ENCODE data around the gene POMZP3.
"Not testable (repeated sequence)": the region's sequence is repeated elsewhere in the genome, so short reads cannot be mapped to it uniquely, and the experiment has no call there.

POMZP3 gene

DNA sequence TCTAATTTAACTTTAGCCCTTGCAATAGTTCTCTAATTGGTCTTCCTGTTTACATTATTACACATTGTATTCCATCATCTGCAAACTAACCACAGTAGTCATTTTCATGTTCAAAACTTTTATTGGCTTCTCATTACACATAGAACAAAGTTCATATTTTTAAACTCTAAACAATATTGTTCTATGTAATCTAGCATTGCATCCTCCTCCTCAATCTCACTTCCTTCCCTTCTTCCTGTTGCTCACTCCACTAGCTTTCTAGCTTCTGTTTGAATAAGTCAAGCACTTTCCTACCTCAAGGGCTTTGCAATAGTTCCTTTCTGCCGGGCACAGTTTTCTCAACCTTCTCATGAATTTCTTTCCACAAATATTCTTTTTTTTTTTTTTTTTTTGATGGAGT is 38.5 kb downstream of the POMZP3 start:
- not testable (repeated sequence) for DNase-seq (ENCODE audit: low read depth in 2 of 2)

DNA sequence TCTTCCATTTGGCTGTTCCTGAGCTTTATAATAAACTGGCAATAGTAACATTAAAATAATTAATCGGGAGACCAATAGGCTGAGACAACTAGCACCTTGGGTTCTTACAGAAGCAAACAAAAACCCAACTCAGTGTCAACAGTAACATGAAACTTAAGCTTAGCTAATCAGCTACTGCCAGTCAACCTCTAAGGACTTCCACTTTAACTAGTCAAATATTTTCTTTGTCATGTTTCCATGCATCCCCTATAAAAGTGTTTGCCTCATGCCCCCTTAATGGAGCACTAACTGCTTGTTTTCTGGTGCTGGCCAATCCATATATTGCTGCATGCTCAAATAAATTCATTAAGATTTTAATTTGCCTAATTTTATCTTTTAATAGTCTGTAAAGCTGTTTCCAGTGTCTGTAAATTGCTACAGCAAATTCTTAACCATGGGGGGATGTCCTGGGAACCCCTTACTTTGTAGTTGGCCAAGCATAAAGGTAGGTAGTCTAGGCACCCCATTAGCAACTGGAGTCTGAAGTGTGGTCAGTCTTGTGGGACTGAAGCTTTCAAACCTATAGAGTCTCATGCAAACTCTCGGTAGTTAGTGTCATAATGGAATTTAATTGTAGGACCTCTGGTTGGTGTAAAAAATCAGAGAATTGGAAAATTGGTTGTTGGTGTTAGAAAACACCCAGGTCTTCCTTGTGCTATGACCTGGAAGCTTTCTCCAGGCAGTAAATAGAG is 40.3 kb downstream of the POMZP3 start:
- DNase-seq (ENCODE audit: low read depth in 2 of 2): not testable (repeated sequence)

DNA sequence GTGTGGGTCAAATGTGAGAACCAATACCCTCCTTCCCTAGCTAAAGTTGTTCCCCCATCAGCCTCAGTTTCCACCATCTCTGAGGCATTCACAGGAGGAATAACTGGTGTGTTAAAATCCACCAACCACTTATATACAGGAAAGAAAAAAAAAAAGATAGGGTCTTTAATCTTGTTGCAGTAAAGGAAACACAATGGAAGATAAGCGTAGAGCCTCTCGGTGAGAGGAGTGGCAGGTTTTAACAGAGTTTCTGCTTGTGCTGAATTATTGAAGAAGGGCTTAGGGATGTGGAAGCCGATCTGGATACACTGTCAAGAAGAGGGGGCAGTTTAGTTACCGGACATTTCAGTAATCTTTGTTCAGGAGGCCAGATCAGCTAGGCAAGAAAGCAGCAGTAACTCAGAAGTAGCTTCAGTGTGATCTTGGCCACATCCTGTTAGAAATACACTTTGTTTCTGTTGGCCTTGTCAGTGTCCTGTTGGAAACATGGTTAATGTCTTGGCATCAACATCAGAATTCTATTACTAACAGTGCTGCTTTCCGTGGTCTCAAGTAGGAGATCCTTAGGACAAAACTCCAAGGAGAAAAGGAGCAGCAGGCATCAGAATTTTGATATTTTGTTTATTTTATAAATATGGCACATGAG is 43.3 kb downstream of the POMZP3 start:
- DNase-seq (ENCODE audit: low read depth in 2 of 2): not testable (repeated sequence)

DNA sequence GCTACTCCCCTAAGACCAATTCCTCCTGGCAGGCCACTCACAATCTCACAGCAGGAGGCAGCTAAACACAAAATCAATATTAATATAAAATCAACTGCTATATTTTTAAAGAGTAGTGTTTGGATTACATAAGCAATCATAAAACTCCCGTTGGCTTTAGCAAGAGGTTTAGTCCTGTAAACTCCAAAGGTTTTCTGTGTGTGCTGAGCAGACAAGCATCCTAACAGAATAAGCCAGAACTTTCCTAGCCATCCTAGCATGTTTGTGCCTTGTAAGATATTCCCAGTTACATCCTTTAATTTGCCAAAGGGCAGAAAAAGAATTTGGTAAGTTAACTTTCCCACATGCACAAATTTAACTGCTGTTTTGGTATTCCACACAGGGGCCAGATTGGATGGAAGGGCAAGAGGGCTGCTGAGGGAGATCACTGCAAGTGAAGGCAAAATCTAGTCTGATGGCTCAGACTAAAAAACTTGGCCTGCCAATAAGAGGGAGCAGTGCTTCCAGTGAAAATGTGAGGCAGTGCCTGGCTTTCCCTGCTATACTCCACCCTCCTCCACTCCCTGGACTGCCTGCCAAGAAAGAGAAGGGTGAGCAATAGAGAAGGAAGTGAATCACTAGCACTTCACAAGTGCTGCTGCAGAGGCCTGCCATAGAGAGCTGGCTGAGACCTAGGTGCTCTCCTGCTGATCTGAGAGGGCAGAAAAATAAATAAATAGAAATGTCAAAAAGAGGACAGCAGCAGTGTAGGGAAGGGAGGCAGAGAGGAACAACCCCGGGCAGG is 44.0 kb downstream of the POMZP3 start:
- not testable (repeated sequence) for DNase-seq (ENCODE audit: low read depth in 2 of 2)

DNA sequence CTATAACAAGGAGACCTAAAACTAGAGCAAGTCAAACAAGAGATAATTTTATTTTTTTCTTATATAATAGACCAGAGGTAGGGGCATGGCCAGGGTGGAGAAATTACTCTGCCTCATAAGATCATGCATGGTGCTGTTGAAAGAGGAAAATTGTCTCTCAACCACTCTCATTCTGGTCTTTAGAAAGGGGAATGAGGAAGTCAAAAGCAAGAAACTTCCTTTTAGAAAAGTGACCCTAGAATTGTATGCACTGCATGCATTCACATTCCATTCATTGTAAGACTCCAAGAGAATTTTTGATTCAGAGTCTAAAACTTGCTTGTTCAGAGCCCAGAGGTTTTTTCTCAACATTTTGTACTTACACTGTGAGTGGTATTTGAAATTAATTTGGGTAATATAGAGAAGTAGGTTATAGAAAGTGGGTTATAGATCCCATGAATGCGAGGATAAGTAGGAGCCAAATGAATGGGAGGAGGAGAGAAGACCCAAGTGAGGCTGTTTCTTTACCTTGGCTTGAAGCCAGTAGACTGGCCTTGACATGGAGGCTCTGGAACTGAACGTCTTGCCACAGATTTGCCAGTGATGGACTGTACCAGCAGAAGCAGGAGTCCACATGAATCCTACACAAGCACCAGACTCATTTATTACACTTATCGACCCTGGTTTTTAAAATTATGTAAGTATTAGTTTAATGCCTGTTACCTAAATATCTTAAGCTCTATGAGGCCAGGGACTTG is 51.0 kb downstream of the POMZP3 start:
- not testable (repeated sequence) for DNase-seq (ENCODE audit: low read depth in 2 of 2)

DNA sequence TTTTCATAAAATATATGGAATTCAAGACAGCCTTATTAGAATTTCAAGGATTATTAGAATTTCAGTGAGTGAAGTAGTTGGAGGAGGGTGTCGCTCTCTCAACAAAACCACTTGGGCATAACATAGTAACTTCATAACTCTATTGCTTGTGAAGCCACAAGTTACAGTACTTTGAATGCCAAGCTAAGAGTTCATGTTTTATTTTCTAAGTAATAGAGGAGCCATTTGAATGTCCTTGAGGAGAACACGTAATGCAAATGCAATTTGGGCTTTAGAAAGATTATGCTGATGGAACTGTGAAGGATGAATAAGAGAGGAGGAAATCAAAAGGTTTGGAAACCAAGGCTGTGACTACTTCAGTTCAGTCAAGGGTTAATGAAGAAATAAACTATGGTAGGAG is 51.6 kb downstream of the POMZP3 start:
- not testable (repeated sequence) for DNase-seq (ENCODE audit: low read depth in 2 of 2)

DNA sequence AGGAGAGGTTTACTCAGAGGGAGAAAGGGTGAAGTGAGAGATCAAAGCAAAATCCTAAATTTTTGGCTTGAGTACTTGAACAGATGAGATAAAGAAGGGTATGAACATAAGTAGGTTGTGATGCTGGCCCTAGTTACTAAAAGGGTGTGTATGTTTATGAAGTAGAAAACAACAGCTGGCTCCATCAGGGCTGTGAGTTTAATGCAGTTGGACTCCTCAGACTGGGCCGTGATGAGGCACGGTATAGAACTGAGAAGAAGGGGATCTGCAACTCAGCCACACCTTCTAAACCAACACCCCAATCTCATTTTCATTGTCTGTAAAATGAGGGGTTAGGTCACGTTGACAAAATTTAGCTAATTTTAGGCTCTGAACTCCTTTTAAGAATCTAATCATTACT is 54.8 kb downstream of the POMZP3 start:
- not testable (repeated sequence) for DNase-seq (ENCODE audit: low read depth in 2 of 2)

DNA sequence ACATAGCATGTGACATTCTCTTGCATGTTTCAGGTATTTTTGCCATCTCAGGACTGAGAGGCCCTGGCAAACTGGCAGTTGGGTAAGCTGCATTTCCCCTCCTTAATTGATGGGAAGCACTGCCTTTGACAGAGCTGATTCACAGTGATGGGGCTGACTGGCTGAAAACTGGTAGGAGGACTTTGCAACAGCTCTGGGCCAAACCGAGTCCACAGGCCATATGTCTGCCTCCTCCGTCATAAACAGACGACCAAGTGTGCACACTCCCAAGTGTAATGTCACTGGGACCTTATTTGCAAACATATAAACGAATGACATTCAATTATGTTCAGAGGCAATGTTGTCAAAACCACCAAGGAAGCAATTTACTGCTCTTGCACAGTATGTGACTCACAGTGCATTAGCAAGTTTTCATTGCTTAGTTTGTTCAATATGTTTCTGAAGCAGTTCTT is 56.7 kb downstream of the POMZP3 start:
- DNase-seq (ENCODE audit: low read depth in 2 of 2): not testable (repeated sequence)

DNA sequence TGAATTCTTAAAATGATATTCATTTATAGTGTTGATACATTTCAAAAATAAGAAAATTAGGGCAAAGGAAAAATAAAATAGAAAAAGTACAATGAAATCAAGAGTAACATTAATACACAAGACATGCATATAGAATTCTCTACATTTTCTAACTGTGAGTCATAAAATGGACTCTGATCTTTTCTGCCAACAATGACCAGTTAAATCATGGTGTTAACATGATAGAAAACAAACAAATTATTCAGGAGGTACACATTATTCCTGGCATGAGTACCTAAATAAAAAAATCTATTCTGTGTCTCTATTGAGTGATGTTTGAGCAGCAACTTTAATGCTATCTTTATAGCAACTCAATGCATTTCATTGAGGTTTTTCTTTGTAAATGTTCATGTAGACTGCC is 58.3 kb downstream of the POMZP3 start:
- DNase-seq (ENCODE audit: low read depth in 2 of 2): not testable (repeated sequence)

DNA sequence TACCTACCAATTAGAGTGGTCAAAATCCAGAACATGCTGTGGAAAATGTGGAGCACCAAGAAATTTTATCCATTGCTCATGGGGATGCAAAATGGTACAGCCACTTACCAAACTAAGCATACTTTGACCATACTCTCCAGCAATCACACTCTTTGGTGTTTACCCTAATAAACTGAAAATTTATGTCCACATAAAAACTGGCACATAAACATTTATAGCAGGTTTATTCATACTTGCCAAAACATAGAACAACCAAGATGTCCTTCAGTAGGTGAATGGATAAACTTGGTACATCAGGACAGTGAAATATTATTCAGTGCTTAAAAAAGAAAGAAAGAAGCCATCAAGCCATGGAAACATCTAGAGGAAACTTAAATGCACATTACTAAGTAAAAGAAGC is 59.3 kb downstream of the POMZP3 start:
- not testable (repeated sequence) for DNase-seq (ENCODE audit: low read depth in 2 of 2)

DNA sequence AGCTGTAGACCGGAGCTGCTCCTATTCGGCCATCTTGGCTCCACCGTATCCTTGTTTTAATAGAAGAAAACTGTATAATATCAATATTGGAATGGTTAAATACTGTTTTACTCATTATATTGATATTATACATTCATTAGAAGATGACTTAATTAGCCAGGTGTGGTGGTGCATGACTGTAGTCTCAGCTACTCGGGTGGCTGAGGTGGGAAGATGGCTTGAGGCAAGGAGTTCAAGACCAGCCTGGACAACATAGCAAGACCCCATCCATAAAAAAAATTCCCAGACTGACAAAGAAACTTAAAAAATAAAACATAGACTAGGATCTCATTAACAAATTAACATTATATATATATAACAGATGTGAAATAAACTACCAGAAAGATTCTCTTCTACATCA is 59.8 kb downstream of the POMZP3 start:
- not testable (repeated sequence) for DNase-seq (ENCODE audit: low read depth in 2 of 2)

DNA sequence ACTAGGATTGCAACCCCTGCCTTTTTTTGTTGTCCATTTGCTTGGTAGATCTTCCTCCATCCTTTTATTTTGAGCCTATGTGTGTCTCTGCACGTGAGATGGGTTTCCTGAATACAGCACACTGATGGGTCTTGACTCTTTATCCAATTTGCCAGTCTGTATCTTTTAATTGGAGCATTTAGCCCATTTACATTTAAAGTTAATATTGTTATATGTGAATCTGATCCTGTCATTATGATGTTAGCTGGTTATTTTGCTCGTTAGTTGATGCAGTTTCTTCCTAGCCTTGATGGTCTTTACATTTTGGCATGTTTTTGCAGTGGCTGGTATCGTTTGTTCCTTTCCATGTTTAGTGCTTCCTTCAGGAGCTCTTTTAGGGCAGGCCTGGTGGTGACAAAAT is 62.1 kb downstream of the POMZP3 start:
- DNase-seq (ENCODE audit: low read depth in 2 of 2): not testable (repeated sequence)

DNA sequence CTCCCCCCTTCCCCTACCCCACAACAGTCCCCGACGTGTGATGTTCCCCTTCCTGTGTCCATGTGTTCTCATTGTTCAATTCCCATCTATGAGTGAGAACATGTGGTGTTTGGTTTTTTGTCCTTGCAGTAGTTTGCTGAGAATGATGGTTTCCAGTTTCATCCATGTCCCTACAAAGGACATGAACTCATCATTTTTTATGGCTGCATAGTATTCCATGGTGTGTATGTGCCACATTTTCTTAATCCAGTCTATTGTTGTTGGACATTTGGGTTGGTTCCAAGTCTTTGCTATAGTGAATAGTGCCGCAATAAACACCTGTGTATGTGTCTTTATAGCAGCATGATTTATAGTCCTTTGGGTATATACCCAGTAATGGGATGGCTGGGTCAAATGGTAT is 65.7 kb downstream of the POMZP3 start:
- not testable (repeated sequence) for DNase-seq (ENCODE audit: low read depth in 2 of 2)

DNA sequence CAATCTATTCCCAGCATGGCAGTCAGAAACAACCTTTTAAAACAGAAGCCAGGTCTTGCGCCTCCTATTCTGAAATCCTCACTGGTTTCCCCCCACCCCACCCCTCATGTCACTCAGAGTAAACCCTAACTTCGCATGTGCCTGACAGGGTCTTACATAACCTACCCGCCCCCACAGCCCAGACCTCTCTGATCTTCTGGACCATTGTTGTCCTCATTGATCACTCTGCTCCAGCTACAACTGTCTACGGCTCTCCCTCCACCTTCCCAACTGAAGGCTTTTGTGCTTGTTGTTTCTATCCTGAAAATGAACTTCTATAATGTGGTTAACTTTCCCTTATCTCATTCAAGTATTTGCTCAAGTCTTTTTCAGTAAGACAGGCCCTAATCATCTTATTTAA is 66.9 kb downstream of the POMZP3 start:
- not testable (repeated sequence) for DNase-seq (ENCODE audit: low read depth in 2 of 2)
